ENCODE data around the gene TREML1. TPM values are rescaled to one million over a fixed set of nuclear protein-coding genes. Genes with fewer than 3 reads are reported as not detected.

Gene TREML1
- total RNA-seq, 1 donor: not detected

DNA sequence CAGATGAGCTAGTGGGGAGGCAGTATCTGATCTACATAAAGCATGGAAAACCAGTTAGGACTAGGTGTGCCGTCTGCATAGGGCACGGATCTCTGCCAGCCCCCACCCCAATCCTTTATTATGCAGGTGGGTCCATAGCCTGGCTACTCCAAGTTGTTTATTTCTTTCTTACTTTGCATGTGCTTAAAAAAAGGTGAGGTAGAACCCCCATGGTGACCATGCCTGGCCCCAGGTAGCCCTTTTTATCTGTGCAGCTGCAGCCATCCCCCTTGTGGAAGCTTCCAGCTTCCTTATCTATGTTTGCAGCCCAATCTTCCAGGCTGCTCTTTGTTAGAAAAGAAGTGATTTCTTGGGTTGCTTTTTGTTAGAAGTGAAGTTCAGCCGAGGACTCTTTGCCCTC, 17.8 kb upstream of the TREML1 start:
- Histone ChIP-seq H3K9me3 (ENCODE audit: low read depth, low read length) (no peaks in the 10 kb centered on the region), H3K27me3 (ENCODE audit: insufficient read depth, low read length) (no peaks in the 10 kb centered on the region), H3K36me3 (ENCODE audit: insufficient read depth, low read length) (no peaks in the 10 kb centered on the region), H3K4me2 (ENCODE audit: insufficient read depth, low read length) (no peak overlapping the region), H4K20me1 (ENCODE audit: insufficient read depth, low read length) (no peaks in the 10 kb centered on the region), H3K27ac (ENCODE audit: low read depth, low read length) (no peak overlapping the region), H3K79me2 (ENCODE audit: insufficient read depth, low read length) (no peaks in the 10 kb centered on the region), H2AFZ (ENCODE audit: low read length) (no peak overlapping the region), H3K4me1 (ENCODE audit: insufficient read depth, low read length) (no peaks in the 10 kb centered on the region), H3K4me3 (ENCODE audit: insufficient read depth, low read length) (no peak overlapping the region)
- DNase-seq (ENCODE audit: insufficient read length, low spot score, missing footprints): no peak
- TF ChIP-seq, protein P1, sequence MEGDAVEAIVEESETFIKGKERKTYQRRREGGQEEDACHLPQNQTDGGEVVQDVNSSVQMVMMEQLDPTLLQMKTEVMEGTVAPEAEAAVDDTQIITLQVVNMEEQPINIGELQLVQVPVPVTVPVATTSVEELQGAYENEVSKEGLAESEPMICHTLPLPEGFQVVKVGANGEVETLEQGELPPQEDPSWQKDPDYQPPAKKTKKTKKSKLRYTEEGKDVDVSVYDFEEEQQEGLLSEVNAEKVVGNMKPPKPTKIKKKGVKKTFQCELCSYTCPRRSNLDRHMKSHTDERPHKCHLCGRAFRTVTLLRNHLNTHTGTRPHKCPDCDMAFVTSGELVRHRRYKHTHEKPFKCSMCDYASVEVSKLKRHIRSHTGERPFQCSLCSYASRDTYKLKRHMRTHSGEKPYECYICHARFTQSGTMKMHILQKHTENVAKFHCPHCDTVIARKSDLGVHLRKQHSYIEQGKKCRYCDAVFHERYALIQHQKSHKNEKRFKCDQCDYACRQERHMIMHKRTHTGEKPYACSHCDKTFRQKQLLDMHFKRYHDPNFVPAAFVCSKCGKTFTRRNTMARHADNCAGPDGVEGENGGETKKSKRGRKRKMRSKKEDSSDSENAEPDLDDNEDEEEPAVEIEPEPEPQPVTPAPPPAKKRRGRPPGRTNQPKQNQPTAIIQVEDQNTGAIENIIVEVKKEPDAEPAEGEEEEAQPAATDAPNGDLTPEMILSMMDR (IDR thresholded peaks at IDR 0.05; ENCODE audit: extremely low read depth, low read depth, low read length): no peak

DNA sequence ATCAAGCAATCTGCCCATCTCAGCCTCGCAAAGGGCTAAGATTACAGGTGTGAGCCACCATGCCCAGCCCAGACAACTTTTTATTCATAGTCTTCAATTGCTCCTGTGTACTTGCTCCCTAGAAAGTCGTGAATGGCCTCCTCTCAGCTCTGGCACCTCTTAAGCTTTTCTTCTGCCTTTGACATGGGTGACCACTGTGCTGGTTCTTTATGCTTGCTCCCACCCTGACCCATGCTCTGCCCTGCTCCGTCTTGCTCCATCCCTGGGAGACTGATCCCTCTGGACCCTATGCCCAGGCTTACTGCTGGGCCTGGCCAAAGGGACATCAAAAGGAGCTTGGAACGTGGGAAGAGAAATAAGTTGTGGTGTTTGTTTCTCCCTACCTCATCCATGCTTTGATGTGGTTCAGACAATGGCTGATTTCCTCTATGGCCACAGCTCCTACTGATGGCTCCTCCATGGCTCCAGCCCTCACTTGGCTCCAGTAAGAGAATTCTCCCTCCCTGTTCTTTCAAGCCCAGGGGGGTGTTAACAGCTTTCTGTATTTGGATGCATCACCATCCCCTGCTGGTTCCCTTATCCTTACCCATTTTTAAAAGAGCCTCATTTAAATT, 16.5 kb upstream of the TREML1 start:
- Histone ChIP-seq H3K4me3 (ENCODE audit: insufficient read depth, low read length) (no peak overlapping the region), H3K4me2 (ENCODE audit: insufficient read depth, low read length) (no peak overlapping the region), H4K20me1 (ENCODE audit: insufficient read depth, low read length) (no peaks in the 10 kb centered on the region), H3K4me1 (ENCODE audit: insufficient read depth, low read length) (no peaks in the 10 kb centered on the region), H3K27ac (ENCODE audit: low read depth, low read length) (no peak overlapping the region), H3K9me3 (ENCODE audit: low read depth, low read length) (no peaks in the 10 kb centered on the region), H2AFZ (ENCODE audit: low read length) (no peak overlapping the region), H3K79me2 (ENCODE audit: insufficient read depth, low read length) (no peaks in the 10 kb centered on the region), H3K27me3 (ENCODE audit: insufficient read depth, low read length) (no peaks in the 10 kb centered on the region), H3K36me3 (ENCODE audit: insufficient read depth, low read length) (no peaks in the 10 kb centered on the region)
- TF ChIP-seq, protein P1 (IDR thresholded peaks at IDR 0.05; ENCODE audit: extremely low read depth, low read depth, low read length): no peak
- no peak for DNase-seq (ENCODE audit: insufficient read length, low spot score, missing footprints)

DNA sequence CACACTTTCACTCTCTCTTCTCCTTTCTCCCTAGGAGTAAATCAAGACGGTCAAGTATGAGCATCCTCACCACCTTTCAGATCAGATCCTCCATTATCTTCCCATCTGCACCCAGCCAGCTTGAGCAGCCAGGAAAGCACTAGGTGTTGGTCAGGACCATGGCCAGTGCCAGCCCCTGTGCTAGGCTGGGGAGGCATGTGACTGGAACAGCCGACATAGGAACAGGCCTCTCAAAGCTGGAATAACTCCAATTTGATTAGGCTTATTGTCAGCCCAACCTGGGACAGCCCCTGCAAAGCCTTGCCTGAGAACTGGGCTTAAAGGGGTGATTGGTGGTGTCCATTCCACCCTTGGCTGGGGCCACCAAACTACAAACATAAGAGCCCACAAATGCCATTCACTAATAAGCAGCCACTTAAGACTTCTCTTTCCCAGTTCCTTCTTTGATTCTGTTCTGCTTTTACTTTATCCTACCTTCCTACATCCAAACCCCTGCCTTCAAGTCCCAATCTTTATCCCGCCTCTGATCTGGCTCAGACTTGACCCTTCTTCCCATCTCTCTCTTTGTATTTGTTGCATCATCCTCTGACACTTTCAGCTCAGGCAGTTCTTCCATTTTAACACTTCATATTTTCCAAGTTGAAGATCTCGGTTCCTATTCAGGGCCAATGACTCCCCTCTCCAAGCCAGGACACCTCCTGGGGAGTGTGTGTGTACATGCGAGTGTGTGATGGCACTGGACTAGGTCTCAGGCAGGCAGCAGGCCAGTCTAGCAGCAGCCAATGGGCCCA, 13.2 kb upstream of the TREML1 start:
- TF ChIP-seq, protein P1 (IDR thresholded peaks at IDR 0.05; ENCODE audit: extremely low read depth, low read depth, low read length): no peak
- no peak for DNase-seq (ENCODE audit: insufficient read length, low spot score, missing footprints)
- H3K4me2 ChIP-seq (ENCODE audit: insufficient read depth, low read length): no peak overlapping the region
- no peaks in the 10 kb centered on the region for H3K36me3 ChIP-seq (ENCODE audit: insufficient read depth, low read length)
- no peaks in the 10 kb centered on the region for H3K79me2 ChIP-seq (ENCODE audit: insufficient read depth, low read length)
- H2AFZ ChIP-seq (ENCODE audit: low read length): no peak overlapping the region
- H3K9me3 ChIP-seq (ENCODE audit: low read depth, low read length): no peaks in the 10 kb centered on the region
- no peaks in the 10 kb centered on the region for H3K4me1 ChIP-seq (ENCODE audit: insufficient read depth, low read length)
- no peak overlapping the region for H3K27ac ChIP-seq (ENCODE audit: low read depth, low read length)
- H3K27me3 ChIP-seq (ENCODE audit: insufficient read depth, low read length): no peaks in the 10 kb centered on the region
- no peak overlapping the region for H3K4me3 ChIP-seq (ENCODE audit: insufficient read depth, low read length)
- H4K20me1 ChIP-seq (ENCODE audit: insufficient read depth, low read length): no peaks in the 10 kb centered on the region

DNA sequence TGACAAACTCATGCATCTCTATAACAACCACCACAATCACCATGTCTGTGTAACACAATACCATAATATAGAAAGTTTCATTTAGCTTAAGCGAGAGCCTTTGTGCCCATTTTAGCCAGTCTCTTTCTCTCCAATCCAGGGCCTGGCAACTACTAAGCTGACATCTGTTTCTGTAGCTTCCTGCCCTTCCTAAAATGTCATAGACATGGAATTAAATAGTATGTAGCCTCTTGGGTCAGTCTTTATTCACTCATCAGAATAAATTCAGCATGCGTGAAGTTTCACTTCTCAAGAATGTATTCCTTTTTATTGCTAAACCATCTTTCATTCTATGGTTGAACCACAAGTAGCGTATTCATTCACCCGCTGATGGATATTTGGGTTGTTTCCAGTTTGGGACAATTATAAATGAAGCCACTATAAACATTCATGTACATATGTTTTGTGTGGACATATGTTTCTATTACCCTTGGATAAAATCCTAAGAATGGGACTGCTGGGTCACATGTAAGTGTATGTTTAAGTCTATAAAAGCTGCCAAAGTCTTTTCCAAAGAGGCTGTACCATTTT, 10.5 kb upstream of the TREML1 start:
- Histone ChIP-seq H3K4me3 (ENCODE audit: insufficient read depth, low read length) (no peak overlapping the region), H3K36me3 (ENCODE audit: insufficient read depth, low read length) (no peaks in the 10 kb centered on the region), H3K4me1 (ENCODE audit: insufficient read depth, low read length) (no peaks in the 10 kb centered on the region), H3K27ac (ENCODE audit: low read depth, low read length) (no peak overlapping the region), H3K9me3 (ENCODE audit: low read depth, low read length) (no peaks in the 10 kb centered on the region), H2AFZ (ENCODE audit: low read length) (no peak overlapping the region), H3K27me3 (ENCODE audit: insufficient read depth, low read length) (no peaks in the 10 kb centered on the region), H3K79me2 (ENCODE audit: insufficient read depth, low read length) (no peaks in the 10 kb centered on the region), H3K4me2 (ENCODE audit: insufficient read depth, low read length) (no peak overlapping the region), H4K20me1 (ENCODE audit: insufficient read depth, low read length) (no peaks in the 10 kb centered on the region)
- TF ChIP-seq, protein P1 (IDR thresholded peaks at IDR 0.05; ENCODE audit: extremely low read depth, low read depth, low read length): no peak
- DNase-seq (ENCODE audit: insufficient read length, low spot score, missing footprints): no peak

Measured in osteoblast (primary cell).